ENCODE results near the gene TMEM255B.

The TMEM255B gene

DNA sequence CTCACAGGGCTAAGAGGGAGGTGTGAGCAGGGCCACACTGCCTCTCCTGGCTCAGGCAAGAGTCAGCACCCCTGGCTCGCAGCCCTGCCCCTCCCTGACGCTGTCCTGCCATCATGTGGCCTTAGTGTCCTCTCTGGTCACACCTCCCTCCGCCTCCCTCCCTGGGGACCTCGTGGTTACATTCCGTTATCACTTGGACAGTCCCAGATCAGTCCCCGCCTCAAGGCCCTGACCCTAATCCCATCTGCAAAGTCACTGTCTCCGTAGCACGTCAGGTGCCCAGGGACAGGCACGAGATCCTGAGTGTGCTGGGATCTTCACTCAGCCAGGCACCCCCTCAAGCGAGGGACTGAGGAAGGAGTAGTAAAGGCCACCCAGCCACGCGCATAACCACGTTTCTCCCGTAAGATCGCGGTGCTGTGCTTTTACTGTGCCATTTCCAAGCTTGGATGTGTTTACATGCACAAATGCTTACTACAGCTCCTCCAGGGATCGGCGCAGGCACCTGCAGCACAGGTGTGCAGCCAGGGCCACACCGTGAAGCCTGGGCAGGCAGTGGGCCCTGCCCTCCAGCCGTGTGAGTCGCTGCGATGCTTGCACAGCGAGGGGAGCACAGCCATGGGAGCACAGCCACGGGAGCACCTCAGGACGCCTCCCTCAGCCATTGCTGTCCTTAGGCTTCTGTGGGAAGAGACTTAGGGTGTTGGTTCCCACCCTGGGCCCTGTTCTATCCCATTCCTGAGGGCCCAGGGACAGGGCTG is 10.7 kb upstream of the TMEM255B start:
- TF ChIP-seq EZH2 (IDR thresholded peaks at IDR 0.05; ENCODE audit: borderline replicate concordance, low read length) (no peak), CTCF (IDR thresholded peaks at IDR 0.05; ENCODE audit: low read length) (no peak)
- no peaks in the 10 kb centered on the region for H3K9me2 ChIP-seq (ENCODE audit: low read depth, low read length)
- no peaks in the 10 kb centered on the region for H3K36me3 ChIP-seq (ENCODE audit: insufficient read depth, low read length)
- no peaks in the 10 kb centered on the region for H3F3A ChIP-seq (ENCODE audit: insufficient read depth, low read length)
- H3K79me2 ChIP-seq (ENCODE audit: insufficient read depth, low read length) = no peaks in the 10 kb centered on the region
- no peaks in the 10 kb centered on the region for H4K20me1 ChIP-seq (ENCODE audit: insufficient read depth, low read length)
- no peaks in the 10 kb centered on the region for H3K9me3 ChIP-seq (ENCODE audit: low read length)
- no peaks in the 10 kb centered on the region; the same call in 1 of the 2 replicates for H3K27me3 ChIP-seq (ENCODE audit: insufficient read depth, low read length)
- no peaks in the 10 kb centered on the region for H3K4me1 ChIP-seq (ENCODE audit: insufficient read depth, low read length, severe bottlenecking)
- no peak overlapping the region for H2AFZ ChIP-seq (ENCODE audit: low read length)
- H3K9ac ChIP-seq (ENCODE audit: low read length) = no peak overlapping the region
- no peak overlapping the region for H3K27ac ChIP-seq (ENCODE audit: low read depth, low read length, poor library complexity, severe bottlenecking)
- H3K4me3 ChIP-seq (ENCODE audit: low read depth, low read length, poor library complexity, severe bottlenecking) = no peak overlapping the region
- H3K4me2 ChIP-seq (ENCODE audit: low read length) = no peak overlapping the region

GRCh38 chr13:113748862-113749451 is 10.1 kb upstream of the TMEM255B start:
- TF ChIP-seq CTCF (IDR thresholded peaks at IDR 0.05; ENCODE audit: low read length) = no peak
- TF ChIP-seq EZH2 (IDR thresholded peaks at IDR 0.05; ENCODE audit: borderline replicate concordance, low read length) = no peak
- Histone ChIP-seq H3K9ac (ENCODE audit: low read length) (no peak overlapping the region), H3K9me3 (ENCODE audit: low read length) (no peaks in the 10 kb centered on the region), H3K79me2 (ENCODE audit: insufficient read depth, low read length) (no peaks in the 10 kb centered on the region), H3K4me1 (ENCODE audit: insufficient read depth, low read length, severe bottlenecking) (no peaks in the 10 kb centered on the region), H3K36me3 (ENCODE audit: insufficient read depth, low read length) (no peaks in the 10 kb centered on the region), H3K27ac (ENCODE audit: low read depth, low read length, poor library complexity, severe bottlenecking) (no peak overlapping the region), H4K20me1 (ENCODE audit: insufficient read depth, low read length) (no peaks in the 10 kb centered on the region), H3K4me3 (ENCODE audit: low read depth, low read length, poor library complexity, severe bottlenecking) (no peak overlapping the region), H3K4me2 (ENCODE audit: low read length) (no peak overlapping the region), H3K9me2 (ENCODE audit: low read depth, low read length) (no peaks in the 10 kb centered on the region), H3K27me3 (ENCODE audit: insufficient read depth, low read length) (no peaks in the 10 kb centered on the region; the same call in 1 of the 2 replicates), H3F3A (ENCODE audit: insufficient read depth, low read length) (no peaks in the 10 kb centered on the region), H2AFZ (ENCODE audit: low read length) (no peak overlapping the region)

GRCh38 chr13:113749507-113749906 is 9.5 kb upstream of the TMEM255B start:
- Histone ChIP-seq H3K9me3 (ENCODE audit: low read length) (no peaks in the 10 kb centered on the region), H3K36me3 (ENCODE audit: insufficient read depth, low read length) (no peaks in the 10 kb centered on the region), H3K27ac (ENCODE audit: low read depth, low read length, poor library complexity, severe bottlenecking) (no peak overlapping the region), H3K4me2 (ENCODE audit: low read length) (no peak overlapping the region), H4K20me1 (ENCODE audit: insufficient read depth, low read length) (no peaks in the 10 kb centered on the region), H3K79me2 (ENCODE audit: insufficient read depth, low read length) (no peaks in the 10 kb centered on the region), H3K27me3 (ENCODE audit: insufficient read depth, low read length) (no peaks in the 10 kb centered on the region; the same call in 1 of the 2 replicates), H3K4me1 (ENCODE audit: insufficient read depth, low read length, severe bottlenecking) (no peaks in the 10 kb centered on the region), H3F3A (ENCODE audit: insufficient read depth, low read length) (no peaks in the 10 kb centered on the region), H3K9me2 (ENCODE audit: low read depth, low read length) (no peaks in the 10 kb centered on the region), H2AFZ (ENCODE audit: low read length) (no peak overlapping the region), H3K4me3 (ENCODE audit: low read depth, low read length, poor library complexity, severe bottlenecking) (no peak overlapping the region), H3K9ac (ENCODE audit: low read length) (no peak overlapping the region)
- TF ChIP-seq EZH2 (IDR thresholded peaks at IDR 0.05; ENCODE audit: borderline replicate concordance, low read length) = no peak
- TF ChIP-seq CTCF (IDR thresholded peaks at IDR 0.05; ENCODE audit: low read length) = no peak

All from OCI-LY1 (cell line).